Fibroblast of lung (primary cell): ENCODE data around the gene COTL1. TPM values are rescaled to one million over a fixed set of nuclear protein-coding genes. Genes with fewer than 3 reads are reported as not detected.

Experiments
- DNase-seq, 2 donors: peaks; one replicate each; pipeline versions ENCODE4 v3.0.0 to v3.0.0-alpha.2; 2010; ENCODE audit warnings: low read depth in 2 of 2
- H2AFZ ChIP-seq: 2 replicates; pipeline ENCODE4 v1.5.1; 2012; ENCODE audit warnings: low read length, control low read depth, inconsistent platforms
- H3K27ac ChIP-seq: 2 replicates; pipeline ENCODE4 v1.5.1; 2011; ENCODE audit warnings: low read length, control low read depth; ENCODE audit not compliant: insufficient read depth
- H3K27me3 ChIP-seq: 2 replicates; pipeline ENCODE4 v1.5.1; 2011; ENCODE audit warnings: mild to moderate bottlenecking, low read length; ENCODE audit not compliant: control insufficient read depth, insufficient read depth
- H3K36me3 ChIP-seq: 2 replicates; pipeline ENCODE4 v1.5.1; 2011; ENCODE audit warnings: low read length; ENCODE audit not compliant: control insufficient read depth, insufficient read depth
- H3K4me1 ChIP-seq: 2 replicates; pipeline ENCODE4 v1.5.1; 2011; ENCODE audit warnings: low read length; ENCODE audit not compliant: control insufficient read depth, insufficient read depth; ENCODE audit errors: extremely low read depth
- H3K4me2 ChIP-seq: 2 replicates; pipeline ENCODE4 v1.5.1; 2011; ENCODE audit warnings: low read length, control low read depth; ENCODE audit not compliant: insufficient read depth; ENCODE audit errors: extremely low read depth
- H3K4me3 ChIP-seq, 4 experiments: fragments of 200-600 bp in 1 of 4; sonication (generic) in 1 of 4; replicated peaks in 1 of 4; 2 replicates each; pipeline ENCODE4 v1.5.1; 2011 to 2016; ENCODE audit warnings: low read length in 4 of 4, low read depth in 3 of 4, mild to moderate bottlenecking in 3 of 4, control low read depth in 2 of 4, inconsistent platforms in 1 of 4, mixed read lengths in 1 of 4; ENCODE audit not compliant: insufficient read depth in 1 of 4; ENCODE audit errors: control extremely low read depth in 1 of 4
- H3K79me2 ChIP-seq: 2 replicates; pipeline ENCODE4 v1.5.1; 2012; ENCODE audit warnings: mild to moderate bottlenecking, low read length, inconsistent platforms; ENCODE audit not compliant: control insufficient read depth, insufficient read depth
- H3K9ac ChIP-seq: 2 replicates; pipeline ENCODE4 v1.5.1; 2011; ENCODE audit warnings: mild to moderate bottlenecking, low read length, control low read depth; ENCODE audit not compliant: insufficient read depth
- H3K9me3 ChIP-seq: 2 replicates; pipeline ENCODE4 v1.5.1; 2012; ENCODE audit warnings: low read depth, low read length; ENCODE audit not compliant: control insufficient read depth, insufficient read depth
- H4K20me1 ChIP-seq: 2 replicates; pipeline ENCODE4 v1.5.1; 2011; ENCODE audit warnings: low read length; ENCODE audit not compliant: control insufficient read depth, insufficient read depth; ENCODE audit errors: extremely low read depth
- CTCF ChIP-seq, 2 donors: IDR thresholded peaks in 1 of 2; conservative IDR thresholded peaks in 1 of 2; 1 replicate in 1 of 2; 2 replicates in 1 of 2; pipeline ENCODE4 v1.5.1; 2011 to 2012; ENCODE audit warnings: low read length in 2 of 2, control low read depth in 1 of 2, inconsistent platforms in 1 of 2, low read depth in 1 of 2, mild to moderate bottlenecking in 1 of 2
- EZH2 ChIP-seq: IDR thresholded peaks from 2 replicates; pipeline ENCODE4 v1.5.1; 2012; ENCODE audit warnings: low read length, control low read depth, mild to moderate bottlenecking; ENCODE audit errors: missing control alignments
- polyA plus RNA-seq, 2 donors: library from polyadenylated mRNA; depleted of rRNA in 1 of 2; stranded (reverse) in 1 of 2; unstranded in 1 of 2; fragments of >200 nt; gene quantifications; 2 replicates each; pipeline ENCODE4 v1.2.1, GENCODE V29; 2011 to 2012; ENCODE audit warnings: missing spikeins in 1 of 2
- total RNA-seq: library from RNA; depleted of rRNA; stranded (reverse); fragments of >200 nt; gene quantifications from 2 replicates; pipeline ENCODE4 v1.2.1, GENCODE V29; 2014

COTL1 gene
- total and polyA plus RNA-seq, 2 donors (not counting 1 experiment from before 2014, with no cell fraction given), result 103 to 192 TPM

- no peak overlapping the region for H3K4me3 ChIP-seq
- no peak for DNase-seq
Observed at GRCh38 chr16:84553873-84554399, 63.9 kb downstream of the COTL1 start.

GRCh38 chr16:84552135-84552534 is 65.7 kb downstream of the COTL1 start:
- no peak overlapping the region for H3K27ac ChIP-seq
- H4K20me1 ChIP-seq, result no peaks in the 10 kb centered on the region
- H3K9me3 ChIP-seq, result no peaks in the 10 kb centered on the region
- no peak overlapping the region for H2AFZ ChIP-seq
- no peak overlapping the region for H3K4me2 ChIP-seq
- no peaks in the 10 kb centered on the region for H3K36me3 ChIP-seq
- no peak for DNase-seq
- H3K9ac ChIP-seq, result no peak overlapping the region
- no peaks in the 10 kb centered on the region for H3K27me3 ChIP-seq
- TF ChIP-seq EZH2 (no peak), CTCF (conservative IDR thresholded peaks at IDR 0.05 in 1 of 2, IDR thresholded peaks at IDR 0.05 in 1 of 2; ENCODE audit: low read depth in 1 of 2, low read length in 2 of 2) (no peak)
- H3K4me3 ChIP-seq, result no peak overlapping the region
- no peaks in the 10 kb centered on the region for H3K79me2 ChIP-seq
- H3K4me1 ChIP-seq, result no peaks in the 10 kb centered on the region

More at GRCh38 chr16:84553873-84554399, 63.9 kb downstream of the COTL1 start:
- Histone ChIP-seq H4K20me1 (no peaks in the 10 kb centered on the region), H3K4me1 (no peaks in the 10 kb centered on the region), H3K36me3 (no peaks in the 10 kb centered on the region), H2AFZ (no peak overlapping the region), H3K9me3 (no peaks in the 10 kb centered on the region), H3K9ac (no peak overlapping the region), H3K79me2 (no peaks in the 10 kb centered on the region), H3K27ac (no peak overlapping the region), H3K4me2 (no peak overlapping the region), H3K27me3 (no peaks in the 10 kb centered on the region)
- TF ChIP-seq CTCF (conservative IDR thresholded peaks at IDR 0.05 in 1 of 2, IDR thresholded peaks at IDR 0.05 in 1 of 2; ENCODE audit: low read depth in 1 of 2, low read length in 2 of 2) (no peak), EZH2 (no peak)

GRCh38 chr16:84550096-84550495 is 67.8 kb downstream of the COTL1 start:
- no peaks in the 10 kb centered on the region for H3K36me3 ChIP-seq
- no peak for DNase-seq
- H3K9ac ChIP-seq, result no peak overlapping the region
- H3K27ac ChIP-seq, result no peak overlapping the region
- H3K79me2 ChIP-seq, result no peaks in the 10 kb centered on the region
- H2AFZ ChIP-seq, result no peak overlapping the region
- no peaks in the 10 kb centered on the region for H3K4me1 ChIP-seq
- H3K4me2 ChIP-seq, result no peak overlapping the region
- H3K9me3 ChIP-seq, result no peaks in the 10 kb centered on the region
- TF ChIP-seq EZH2, result no peak
- no peak for TF ChIP-seq CTCF (conservative IDR thresholded peaks at IDR 0.05 in 1 of 2, IDR thresholded peaks at IDR 0.05 in 1 of 2; ENCODE audit: low read depth in 1 of 2, low read length in 2 of 2)
- no peak overlapping the region for H3K4me3 ChIP-seq
- no peaks in the 10 kb centered on the region for H4K20me1 ChIP-seq
- H3K27me3 ChIP-seq, result no peaks in the 10 kb centered on the region
